ENCODE results near the gene KRTAP4-8. TPM values are rescaled to one million over a fixed set of nuclear protein-coding genes. Genes with fewer than 3 reads are reported as not detected.

The KRTAP4-8 gene
- polyA plus RNA-seq, 1 of the 3 experiments (the other 2 are of a cell fraction) = not detected

DNA sequence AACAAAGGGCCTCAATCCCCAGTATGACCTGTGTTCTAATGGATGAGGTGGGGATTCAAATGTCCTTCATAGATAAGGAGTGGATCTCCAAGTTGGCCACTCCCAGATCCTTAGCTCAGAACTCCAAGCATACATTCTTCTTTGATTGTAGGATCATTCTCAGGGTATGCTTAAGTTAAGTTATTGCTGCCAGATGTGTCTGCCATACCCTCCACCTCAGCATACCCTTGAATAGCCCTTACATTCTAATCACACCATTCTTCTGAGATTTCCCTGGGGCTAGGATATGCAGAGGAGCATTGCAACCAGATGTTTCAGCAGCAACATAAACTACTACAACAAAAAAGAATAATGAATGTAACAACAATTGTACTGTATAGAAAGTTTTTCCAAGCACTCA is 30.7 kb downstream of the KRTAP4-8 start:
- no peaks in the 10 kb centered on the region for H3K9me3 ChIP-seq
- no peak overlapping the region for H3K4me3 ChIP-seq (ENCODE audit: low read depth in 2 of 2, low read length in 1 of 2)
- no peaks in the 10 kb centered on the region for H3K79me2 ChIP-seq (ENCODE audit: insufficient read depth)
- no peaks in the 10 kb centered on the region for H3F3A ChIP-seq (replicated peaks; ENCODE audit: insufficient read depth)
- H3K27me3 ChIP-seq (ENCODE audit: insufficient read depth) = no peaks in the 10 kb centered on the region
- DNase-seq = no peak
- H3K4me2 ChIP-seq = no peak overlapping the region
- no peaks in the 10 kb centered on the region for H3K9me2 ChIP-seq
- ChIA-PET POLR2A (no interaction called here), CTCF (no interaction called here)
- peaks cover 0 to 8% of the 10 kb centered on the region in 2 experiments; a peak in 1 of 4 replicates for H3K4me1 ChIP-seq (ENCODE audit: control insufficient read depth in 1 of 2, insufficient read depth in 2 of 2, low read depth in 1 of 2, low read length in 1 of 2)
- H3K27ac ChIP-seq (ENCODE audit: low read depth in 2 of 2, low read length in 1 of 2) = no peak overlapping the region
- TF ChIP-seq YY1 (IDR thresholded peaks at IDR 0.05; ENCODE audit: low read depth) (no peak), EZH2phosphoT487 (IDR thresholded peaks at IDR 0.05; ENCODE audit: borderline replicate concordance, low read depth) (no peak), RFX5 (IDR thresholded peaks at IDR 0.05; ENCODE audit: low read length) (no peak), RXRA (IDR thresholded peaks at IDR 0.05; ENCODE audit: borderline replicate concordance, low read depth) (no peak), EP300 (IDR thresholded peaks at IDR 0.05; ENCODE audit: borderline replicate concordance in 1 of 2, low read depth in 1 of 2, low read length in 1 of 2) (no peak), FOXM1 (IDR thresholded peaks at IDR 0.05; ENCODE audit: low read depth) (no peak), NRF1 (IDR thresholded peaks at IDR 0.05; ENCODE audit: low read depth, low read length) (no peak), SMC3 (IDR thresholded peaks at IDR 0.05; ENCODE audit: low read depth, low read length) (no peak), NFIC (IDR thresholded peaks at IDR 0.05; ENCODE audit: borderline replicate concordance) (no peak), GATA2 (CRISPR knock-in tag; IDR thresholded peaks at IDR 0.05) (no peak), FOSL2 (IDR thresholded peaks at IDR 0.05; ENCODE audit: borderline replicate concordance, low read depth) (no peak), RAD21 (IDR thresholded peaks at IDR 0.05; ENCODE audit: low read length) (no peak), RCOR1 (IDR thresholded peaks at IDR 0.05; ENCODE audit: low read length) (no peak), CHD2 (IDR thresholded peaks at IDR 0.05; ENCODE audit: low read length, partially characterized antibody) (no peak)
- TF ChIP-seq, protein P1, sequence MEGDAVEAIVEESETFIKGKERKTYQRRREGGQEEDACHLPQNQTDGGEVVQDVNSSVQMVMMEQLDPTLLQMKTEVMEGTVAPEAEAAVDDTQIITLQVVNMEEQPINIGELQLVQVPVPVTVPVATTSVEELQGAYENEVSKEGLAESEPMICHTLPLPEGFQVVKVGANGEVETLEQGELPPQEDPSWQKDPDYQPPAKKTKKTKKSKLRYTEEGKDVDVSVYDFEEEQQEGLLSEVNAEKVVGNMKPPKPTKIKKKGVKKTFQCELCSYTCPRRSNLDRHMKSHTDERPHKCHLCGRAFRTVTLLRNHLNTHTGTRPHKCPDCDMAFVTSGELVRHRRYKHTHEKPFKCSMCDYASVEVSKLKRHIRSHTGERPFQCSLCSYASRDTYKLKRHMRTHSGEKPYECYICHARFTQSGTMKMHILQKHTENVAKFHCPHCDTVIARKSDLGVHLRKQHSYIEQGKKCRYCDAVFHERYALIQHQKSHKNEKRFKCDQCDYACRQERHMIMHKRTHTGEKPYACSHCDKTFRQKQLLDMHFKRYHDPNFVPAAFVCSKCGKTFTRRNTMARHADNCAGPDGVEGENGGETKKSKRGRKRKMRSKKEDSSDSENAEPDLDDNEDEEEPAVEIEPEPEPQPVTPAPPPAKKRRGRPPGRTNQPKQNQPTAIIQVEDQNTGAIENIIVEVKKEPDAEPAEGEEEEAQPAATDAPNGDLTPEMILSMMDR (IDR thresholded peaks at IDR 0.05) = no peak
- TF ChIP-seq, protein P2, sequence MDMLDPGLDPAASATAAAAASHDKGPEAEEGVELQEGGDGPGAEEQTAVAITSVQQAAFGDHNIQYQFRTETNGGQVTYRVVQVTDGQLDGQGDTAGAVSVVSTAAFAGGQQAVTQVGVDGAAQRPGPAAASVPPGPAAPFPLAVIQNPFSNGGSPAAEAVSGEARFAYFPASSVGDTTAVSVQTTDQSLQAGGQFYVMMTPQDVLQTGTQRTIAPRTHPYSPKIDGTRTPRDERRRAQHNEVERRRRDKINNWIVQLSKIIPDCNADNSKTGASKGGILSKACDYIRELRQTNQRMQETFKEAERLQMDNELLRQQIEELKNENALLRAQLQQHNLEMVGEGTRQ (IDR thresholded peaks at IDR 0.05; ENCODE audit: borderline replicate concordance, low read depth, low read length) = no peak
- TF ChIP-seq, protein P3, sequence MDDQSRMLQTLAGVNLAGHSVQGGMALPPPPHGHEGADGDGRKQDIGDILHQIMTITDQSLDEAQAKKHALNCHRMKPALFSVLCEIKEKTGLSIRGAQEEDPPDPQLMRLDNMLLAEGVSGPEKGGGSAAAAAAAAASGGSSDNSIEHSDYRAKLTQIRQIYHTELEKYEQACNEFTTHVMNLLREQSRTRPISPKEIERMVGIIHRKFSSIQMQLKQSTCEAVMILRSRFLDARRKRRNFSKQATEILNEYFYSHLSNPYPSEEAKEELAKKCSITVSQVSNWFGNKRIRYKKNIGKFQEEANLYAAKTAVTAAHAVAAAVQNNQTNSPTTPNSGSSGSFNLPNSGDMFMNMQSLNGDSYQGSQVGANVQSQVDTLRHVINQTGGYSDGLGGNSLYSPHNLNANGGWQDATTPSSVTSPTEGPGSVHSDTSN (IDR thresholded peaks at IDR 0.05) = no peak
- H3K36me3 ChIP-seq (replicated peaks in 1 of 2; ENCODE audit: control insufficient read depth in 1 of 2, insufficient read depth in 2 of 2, low read length in 1 of 2) = no peaks in the 10 kb centered on the region
- no peak overlapping the region for H2AFZ ChIP-seq (ENCODE audit: low read depth)
- H3K9ac ChIP-seq = no peak overlapping the region
- no peaks in the 10 kb centered on the region for H4K20me1 ChIP-seq (ENCODE audit: insufficient read depth)

Data from SK-N-SH (cell line).